ENCODE results near the gene PRXL2A.
A peak's percentile ranks its signal among the peaks of the same experiment; 100 is the strongest.

Gene PRXL2A

GRCh38 chr10:80436446-80437098, 28.2 kb downstream of the PRXL2A start:
- no peak for DNase-seq
- in situ Hi-C loops (cut with HindIII; ENCODE audit: low pct_ligation_motif_present, low pct_unique_long_range_greater_than_20kb, low sequenced_read_pairs) = no loop called here

- no peak for DNase-seq
- in situ Hi-C loops (cut with HindIII; ENCODE audit: low pct_ligation_motif_present, low pct_unique_long_range_greater_than_20kb, low sequenced_read_pairs) = no loop called here
Measured at GRCh38 chr10:80437227-80437626, 28.9 kb downstream of the PRXL2A start.

GRCh38 chr10:80441831-80442230, 33.5 kb downstream of the PRXL2A start:
- in situ Hi-C loops (cut with HindIII; ENCODE audit: low pct_ligation_motif_present, low pct_unique_long_range_greater_than_20kb, low sequenced_read_pairs) = no loop called here
- DNase-seq = no peak

GRCh38 chr10:80442879-80443278, 34.5 kb downstream of the PRXL2A start:
- DNase-seq = no peak

GRCh38 chr10:80443531-80443974, 35.2 kb downstream of the PRXL2A start:
- DNase-seq = peak; percentile 63
- in situ Hi-C loops (cut with HindIII; ENCODE audit: low pct_ligation_motif_present, low pct_unique_long_range_greater_than_20kb, low sequenced_read_pairs) = no loop called here

More at GRCh38 chr10:80442879-80443278, 34.5 kb downstream of the PRXL2A start:
- in situ Hi-C loops (cut with HindIII; ENCODE audit: low pct_ligation_motif_present, low pct_unique_long_range_greater_than_20kb, low sequenced_read_pairs) = no loop called here

- in situ Hi-C loops (cut with HindIII; ENCODE audit: low pct_ligation_motif_present, low pct_unique_long_range_greater_than_20kb, low sequenced_read_pairs) = no loop called here
- no peak for DNase-seq
Measured at GRCh38 chr10:80444124-80444523, 35.8 kb downstream of the PRXL2A start.

- DNase-seq = peak; percentile 77
- in situ Hi-C loops (cut with HindIII; ENCODE audit: low pct_ligation_motif_present, low pct_unique_long_range_greater_than_20kb, low sequenced_read_pairs) = no loop called here
Measured at GRCh38 chr10:80444646-80445319, 36.4 kb downstream of the PRXL2A start.

GRCh38 chr10:80447436-80448190, 39.3 kb downstream of the PRXL2A start:
- in situ Hi-C loops (cut with HindIII; ENCODE audit: low pct_ligation_motif_present, low pct_unique_long_range_greater_than_20kb, low sequenced_read_pairs) = no loop called here
- DNase-seq = no peak

- in situ Hi-C loops (cut with HindIII; ENCODE audit: low pct_ligation_motif_present, low pct_unique_long_range_greater_than_20kb, low sequenced_read_pairs) = no loop called here
- DNase-seq = no peak
Measured at GRCh38 chr10:80448209-80448942, 40.0 kb downstream of the PRXL2A start.

GRCh38 chr10:80449520-80449919, 41.2 kb downstream of the PRXL2A start:
- DNase-seq = no peak
- in situ Hi-C loops (cut with HindIII; ENCODE audit: low pct_ligation_motif_present, low pct_unique_long_range_greater_than_20kb, low sequenced_read_pairs) = no loop called here

GRCh38 chr10:80451132-80451531, 42.8 kb downstream of the PRXL2A start:
- no peak for DNase-seq
- in situ Hi-C loops (cut with HindIII; ENCODE audit: low pct_ligation_motif_present, low pct_unique_long_range_greater_than_20kb, low sequenced_read_pairs) = no loop called here

- no peak for DNase-seq
- in situ Hi-C loops (cut with HindIII; ENCODE audit: low pct_ligation_motif_present, low pct_unique_long_range_greater_than_20kb, low sequenced_read_pairs) = no loop called here
Measured at GRCh38 chr10:80452069-80452468, 43.7 kb downstream of the PRXL2A start.

GRCh38 chr10:80452640-80453039, 44.3 kb downstream of the PRXL2A start:
- in situ Hi-C loops (cut with HindIII; ENCODE audit: low pct_ligation_motif_present, low pct_unique_long_range_greater_than_20kb, low sequenced_read_pairs) = no loop called here
- DNase-seq = no peak

GRCh38 chr10:80453056-80453841, 44.9 kb downstream of the PRXL2A start:
- no peak for DNase-seq
- in situ Hi-C loops (cut with HindIII; ENCODE audit: low pct_ligation_motif_present, low pct_unique_long_range_greater_than_20kb, low sequenced_read_pairs) = no loop called here

GRCh38 chr10:80453842-80454512, 45.6 kb downstream of the PRXL2A start, which contains the start of gene TSPAN14:
TSPAN14 (plus strand) TSS chr10:80454310; CDS start chr10:80489234, 34,924 bp downstream.
- in situ Hi-C loops (cut with HindIII; ENCODE audit: low pct_ligation_motif_present, low pct_unique_long_range_greater_than_20kb, low sequenced_read_pairs) = no loop called here
- peak; percentile 87 for DNase-seq

- DNase-seq = peak; percentile 45
- in situ Hi-C loops (cut with HindIII; ENCODE audit: low pct_ligation_motif_present, low pct_unique_long_range_greater_than_20kb, low sequenced_read_pairs) = no loop called here
Measured at GRCh38 chr10:80454513-80455460, 46.4 kb downstream of the PRXL2A start.
